CD14-positive monocyte (primary cell): ENCODE measurements around the gene TMEM150C. TPM values are rescaled to one million over a fixed set of nuclear protein-coding genes. Genes with fewer than 3 reads are reported as not detected.
A peak's percentile ranks its signal among the peaks of the same experiment; 100 is the strongest.

ENCODE experiments used
- DNase-seq, 3 donors: peaks; one replicate each; pipeline ENCODE4 v3.0.0-alpha.2; 2011 to 2022
- H2AFZ ChIP-seq: 2 replicates; pipeline ENCODE4 v1.6.0; 2012; ENCODE audit warnings: mild to moderate bottlenecking, low read depth, low read length, inconsistent platforms; ENCODE audit not compliant: insufficient read depth, poor library complexity, severe bottlenecking
- H3K27ac ChIP-seq, 2 donors: 1 replicate in 1 of 2; 2 replicates in 1 of 2; pipeline ENCODE4 v1.5.1; 2012 to 2013; ENCODE audit warnings: low read length in 2 of 2, control low read depth in 1 of 2, inconsistent platforms in 1 of 2, low read depth in 1 of 2, mild to moderate bottlenecking in 1 of 2
- H3K27me3 ChIP-seq, 2 donors: one replicate each; pipeline versions ENCODE4 v1.6.0 to v1.6.1; 2011 to 2013; ENCODE audit warnings: low read length in 2 of 2; ENCODE audit not compliant: control insufficient read depth in 2 of 2, insufficient read depth in 2 of 2
- H3K36me3 ChIP-seq, 2 donors: replicated peaks in 1 of 2; 1 replicate in 1 of 2; 2 replicates in 1 of 2; pipeline versions ENCODE4 v1.5.1 to v1.6.1; 2012 to 2013; ENCODE audit warnings: low read length in 2 of 2, control low read depth in 1 of 2, inconsistent platforms in 1 of 2, mild to moderate bottlenecking in 1 of 2; ENCODE audit not compliant: insufficient read depth in 2 of 2, control insufficient read depth in 1 of 2
- H3K4me1 ChIP-seq, 2 donors: 1 replicate in 1 of 2; 2 replicates in 1 of 2; pipeline versions ENCODE4 v1.5.1 to v1.6.1; 2012 to 2013; ENCODE audit warnings: low read length in 2 of 2, control low read depth in 1 of 2, inconsistent platforms in 1 of 2, mild to moderate bottlenecking in 1 of 2, moderate library complexity in 1 of 2; ENCODE audit not compliant: insufficient read depth in 2 of 2, control insufficient read depth in 1 of 2
- H3K4me2 ChIP-seq: replicated peaks from 2 replicates; pipeline ENCODE3; 2012; ENCODE audit warnings: low read length, moderate library complexity, mild to moderate bottlenecking; ENCODE audit not compliant: poor library complexity, severe bottlenecking; ENCODE audit errors: extremely low read depth
- H3K4me3 ChIP-seq, 3 experiments: fragments of 200-600 bp in 1 of 3; sonication (generic) in 1 of 3; replicated peaks in 1 of 3; 1 replicate in 2 of 3; 2 replicates in 1 of 3; pipeline ENCODE4 v1.5.1; 2011 to 2013; ENCODE audit warnings: low read length in 3 of 3, mild to moderate bottlenecking in 3 of 3, control low read depth in 2 of 3, low read depth in 2 of 3, inconsistent platforms in 1 of 3, moderate library complexity in 1 of 3
- H3K79me2 ChIP-seq: 2 replicates; pipeline ENCODE4 v1.6.0; 2012; ENCODE audit warnings: mild to moderate bottlenecking, control low read depth, inconsistent platforms, low read length, moderate library complexity; ENCODE audit not compliant: insufficient read depth
- H3K9ac ChIP-seq: 2 replicates; pipeline ENCODE4 v1.6.0; 2017; ENCODE audit warnings: low read length, mild to moderate bottlenecking; ENCODE audit not compliant: insufficient read depth, poor library complexity, severe bottlenecking
- H3K9me3 ChIP-seq, 2 donors: replicated peaks in 1 of 2; 1 replicate in 1 of 2; 2 replicates in 1 of 2; pipeline versions ENCODE4 v1.5.1 to v1.6.1; 2012 to 2013; ENCODE audit warnings: low read length in 2 of 2, control low read depth in 1 of 2; ENCODE audit not compliant: control insufficient read depth in 1 of 2, insufficient read depth in 1 of 2
- H4K20me1 ChIP-seq: 2 replicates; pipeline ENCODE4 v1.6.0; 2012; ENCODE audit warnings: mild to moderate bottlenecking, low read length, control low read depth, moderate library complexity; ENCODE audit not compliant: insufficient read depth
- H3K27ac Mint-ChIP-seq, 7 donors: one replicate each; pipeline ENCODE4 v1.8.0; 2020; ENCODE audit warnings: mild to moderate bottlenecking in 7 of 7, mixed read lengths in 7 of 7, moderate library complexity in 6 of 7, inconsistent platforms in 2 of 7
- H3K27me3 Mint-ChIP-seq, 3 donors: one replicate each; pipeline ENCODE4 v1.8.0; 2021 to 2022; ENCODE audit warnings: low read depth in 3 of 3, mild to moderate bottlenecking in 3 of 3, mixed read lengths in 3 of 3, moderate library complexity in 3 of 3, inconsistent platforms in 1 of 3
- H3K36me3 Mint-ChIP-seq, 2 donors: one replicate each; pipeline ENCODE4 v1.8.0; 2020; ENCODE audit warnings: mixed read lengths in 2 of 2, inconsistent platforms in 1 of 2, mild to moderate bottlenecking in 1 of 2
- H3K4me1 Mint-ChIP-seq: one replicate; pipeline ENCODE4 v1.8.0; 2020; ENCODE audit warnings: mild to moderate bottlenecking, mixed read lengths
- H3K4me3 Mint-ChIP-seq, 2 donors: one replicate each; pipeline ENCODE4 v1.8.0; 2020; ENCODE audit warnings: mild to moderate bottlenecking in 2 of 2, mixed read lengths in 2 of 2, moderate library complexity in 1 of 2
- H3K9me3 Mint-ChIP-seq, 7 donors: one replicate each; pipeline ENCODE4 v1.8.0; 2020 to 2022; ENCODE audit warnings: mixed read lengths in 7 of 7, mild to moderate bottlenecking in 6 of 7, moderate library complexity in 6 of 7, inconsistent platforms in 2 of 7
- WGBS: methylation state at CpG from one replicate; pipeline ENCODE4 v1.1.5; 2013; ENCODE audit warnings: missing lambda C conversion rate; ENCODE audit not compliant: insufficient coverage; 5-methylcytosine and 5-hydroxymethylcytosine counted together
- intact Hi-C, 2 donors: fragments of 100-400 bp; cut with micrococcal nuclease; formaldehyde crosslinking; loops; one replicate each; pipeline versions ENCODE4 v1.15.0 to v1.15.1; 2023
- polyA plus RNA-seq, 3 donors: library from polyadenylated mRNA; depleted of rRNA in 1 of 3; unstranded in 2 of 3; stranded (reverse) in 1 of 3; fragments of 300-500 nt in 2 of 3; fragments of >200 nt in 1 of 3; fragmentation: Illumina TruSeq in 2 of 3; gene quantifications; 1 replicate in 2 of 3; 2 replicates in 1 of 3; pipeline ENCODE4 v1.2.3, GENCODE V29; 2012 to 2021
- TF ChIP-seq, protein P1 (sequence below): fragments of 200-600 bp; IDR thresholded peaks from one replicate; pipeline ENCODE4 v1.8.0; 2022; ENCODE audit warnings: antibody characterized with exemption, mild to moderate bottlenecking

TMEM150C gene
- polyA plus RNA-seq, 3 donors: not detected

DNA sequence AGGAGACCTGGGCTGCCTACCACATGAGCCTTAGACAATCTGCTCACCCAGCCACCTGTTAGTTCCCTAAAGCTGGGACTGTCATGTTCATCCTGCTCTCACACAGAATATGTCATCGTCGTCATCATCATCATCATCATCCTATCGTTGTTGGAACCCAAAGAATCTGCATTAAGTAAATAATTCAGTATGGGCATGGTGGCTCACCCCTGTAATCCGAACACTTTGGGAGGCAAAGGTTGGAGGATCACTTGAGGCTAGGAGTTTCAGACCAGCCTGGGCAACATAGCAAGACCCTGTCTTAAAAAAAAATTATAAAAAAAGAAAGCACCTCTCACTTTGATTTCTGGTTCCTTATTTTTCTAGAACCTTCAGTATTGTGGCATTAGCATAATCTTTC, 125.0 kb downstream of the TMEM150C start:
- no peak for DNase-seq
- H3K4me1 Mint-ChIP-seq: peaks cover 28% of the 10 kb centered on the region
- Histone ChIP-seq H3K4me1 (peaks cover 0 to 5% of the 10 kb centered on the region in 2 donors), H3K9ac (no peak overlapping the region), H4K20me1 (peaks cover 36% of the 10 kb centered on the region), H3K36me3 (peaks cover 0 to 4% of the 10 kb centered on the region in 2 donors), H3K9me3 (no peaks in the 10 kb centered on the region), H2AFZ (no peak overlapping the region), H3K27me3 (no peaks in the 10 kb centered on the region), H3K4me2 (no peak overlapping the region), H3K79me2 (peaks cover 100% of the 10 kb centered on the region), H3K4me3 (no peak overlapping the region), H3K27ac (no peak overlapping the region)
- H3K9me3 Mint-ChIP-seq: no peaks in the 10 kb centered on the region
- intact Hi-C loops: loop anchor here (10.0 kb wide), 2 partner anchors 152 to 468 kb away; partner anchors contain the start of gene THAP9 (in 1 of the 2)
- peaks cover 12 to 29% of the 10 kb centered on the region in 2 donors for H3K36me3 Mint-ChIP-seq
- TF ChIP-seq, protein P1, sequence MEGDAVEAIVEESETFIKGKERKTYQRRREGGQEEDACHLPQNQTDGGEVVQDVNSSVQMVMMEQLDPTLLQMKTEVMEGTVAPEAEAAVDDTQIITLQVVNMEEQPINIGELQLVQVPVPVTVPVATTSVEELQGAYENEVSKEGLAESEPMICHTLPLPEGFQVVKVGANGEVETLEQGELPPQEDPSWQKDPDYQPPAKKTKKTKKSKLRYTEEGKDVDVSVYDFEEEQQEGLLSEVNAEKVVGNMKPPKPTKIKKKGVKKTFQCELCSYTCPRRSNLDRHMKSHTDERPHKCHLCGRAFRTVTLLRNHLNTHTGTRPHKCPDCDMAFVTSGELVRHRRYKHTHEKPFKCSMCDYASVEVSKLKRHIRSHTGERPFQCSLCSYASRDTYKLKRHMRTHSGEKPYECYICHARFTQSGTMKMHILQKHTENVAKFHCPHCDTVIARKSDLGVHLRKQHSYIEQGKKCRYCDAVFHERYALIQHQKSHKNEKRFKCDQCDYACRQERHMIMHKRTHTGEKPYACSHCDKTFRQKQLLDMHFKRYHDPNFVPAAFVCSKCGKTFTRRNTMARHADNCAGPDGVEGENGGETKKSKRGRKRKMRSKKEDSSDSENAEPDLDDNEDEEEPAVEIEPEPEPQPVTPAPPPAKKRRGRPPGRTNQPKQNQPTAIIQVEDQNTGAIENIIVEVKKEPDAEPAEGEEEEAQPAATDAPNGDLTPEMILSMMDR: no peak
- H3K4me3 Mint-ChIP-seq: no peak overlapping the region
- H3K27ac Mint-ChIP-seq: peak overlapping the region in 1 of 7 donors; percentile 66
- no CpG with 5 or more reads among the region's 4 CpGs for WGBS
- no peaks in the 10 kb centered on the region for H3K27me3 Mint-ChIP-seq

DNA sequence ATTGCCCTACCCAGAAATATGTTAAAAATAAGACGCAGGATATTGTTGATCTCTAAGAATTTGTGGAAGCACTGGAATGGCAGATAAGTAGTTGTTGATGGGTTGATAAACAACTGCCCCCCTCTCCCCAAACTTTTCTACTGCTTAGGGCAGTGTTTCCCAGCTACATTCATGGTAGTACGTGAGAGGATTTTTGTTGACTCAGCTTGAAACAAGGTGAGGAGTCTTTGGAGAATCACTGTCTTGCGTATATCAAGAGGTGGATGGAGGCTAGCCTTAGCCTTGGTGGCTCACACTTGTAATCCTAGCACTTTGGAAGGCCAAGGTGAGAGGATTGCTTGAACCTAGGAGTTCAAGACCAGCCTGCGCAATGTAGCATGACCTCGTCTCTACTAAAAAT, 125.7 kb downstream of the TMEM150C start:
- no peak overlapping the region for H3K4me3 Mint-ChIP-seq
- no peaks in the 10 kb centered on the region for H3K9me3 ChIP-seq
- WGBS: 100% methylated on average over 3 of the region's 5 CpGs
- H2AFZ ChIP-seq: no peak overlapping the region
- peaks cover 34% of the 10 kb centered on the region for H3K4me1 Mint-ChIP-seq
- no peaks in the 10 kb centered on the region for H3K9me3 Mint-ChIP-seq
- H3K27me3 ChIP-seq: no peaks in the 10 kb centered on the region
- peaks cover 100% of the 10 kb centered on the region for H3K79me2 ChIP-seq
- no peak overlapping the region for H3K4me2 ChIP-seq
- no peak overlapping the region for H3K4me3 ChIP-seq
- no peak overlapping the region for H3K27ac ChIP-seq
- no peak overlapping the region for H3K27ac Mint-ChIP-seq
- no peak overlapping the region for H3K9ac ChIP-seq
- DNase-seq: no peak
- TF ChIP-seq, protein P1: no peak
- peaks cover 37% of the 10 kb centered on the region for H4K20me1 ChIP-seq
- intact Hi-C loops: loop anchor here (10.0 kb wide), 2 partner anchors 151 to 469 kb away; partner anchors contain the start of gene THAP9 (in 1 of the 2)
- H3K36me3 Mint-ChIP-seq: peaks cover 12 to 29% of the 10 kb centered on the region in 2 donors
- H3K36me3 ChIP-seq: peaks cover 0 to 4% of the 10 kb centered on the region in 2 donors
- H3K4me1 ChIP-seq: peaks cover 5 to 11% of the 10 kb centered on the region in 2 donors
- no peaks in the 10 kb centered on the region for H3K27me3 Mint-ChIP-seq
